Activated T-helper 2 cell treated with anti-CD3 and anti-CD28 coated beads, Interferon-gamma antibody, Interleukin-2, Interleukin-4, amounts not matched to agents 10 μg/mL and 5 μg/mL and 100 μg/mL, durations not matched to agents 14 hours and 24 hours and 36 hours (primary cell): Measurements from ENCODE around the gene STS. TPM values are rescaled to one million over a fixed set of nuclear protein-coding genes. Genes with fewer than 3 reads are reported as not detected.

Experiments used
- DNase-seq: peaks from one replicate; pipeline ENCODE4 v3.0.0; 2021; ENCODE audit warnings: low spot score
- H3K27ac Mint-ChIP-seq: one replicate; pipeline ENCODE4 v1.8.0; 2021; ENCODE audit warnings: mixed read lengths
- H3K27me3 Mint-ChIP-seq: one replicate; pipeline ENCODE4 v1.8.0; 2021; ENCODE audit warnings: low read depth, mixed read lengths
- H3K36me3 Mint-ChIP-seq: one replicate; pipeline ENCODE4 v1.8.0; 2021; ENCODE audit warnings: low read depth, mixed read lengths
- H3K4me1 Mint-ChIP-seq: one replicate; pipeline ENCODE4 v1.8.0; 2021; ENCODE audit warnings: low read depth, mixed read lengths
- H3K4me3 Mint-ChIP-seq: one replicate; pipeline ENCODE4 v1.8.0; 2021; ENCODE audit warnings: low read depth, mild to moderate bottlenecking, moderate library complexity, mixed read lengths
- H3K9me3 Mint-ChIP-seq: one replicate; pipeline ENCODE4 v1.8.0; 2021; ENCODE audit warnings: mixed read lengths
- intact Hi-C: fragments of 100-400 bp; cut with micrococcal nuclease; formaldehyde crosslinking; loops from one replicate; pipeline ENCODE4 v1.15.1; 2023
- total RNA-seq: library from RNA; stranded (reverse); gene quantifications from 2 replicates; pipeline ENCODE4 v1.2.3, GENCODE V29; 2022

STS gene
- total RNA-seq, 1 donor from 2014 or later: 1.0 TPM

DNA sequence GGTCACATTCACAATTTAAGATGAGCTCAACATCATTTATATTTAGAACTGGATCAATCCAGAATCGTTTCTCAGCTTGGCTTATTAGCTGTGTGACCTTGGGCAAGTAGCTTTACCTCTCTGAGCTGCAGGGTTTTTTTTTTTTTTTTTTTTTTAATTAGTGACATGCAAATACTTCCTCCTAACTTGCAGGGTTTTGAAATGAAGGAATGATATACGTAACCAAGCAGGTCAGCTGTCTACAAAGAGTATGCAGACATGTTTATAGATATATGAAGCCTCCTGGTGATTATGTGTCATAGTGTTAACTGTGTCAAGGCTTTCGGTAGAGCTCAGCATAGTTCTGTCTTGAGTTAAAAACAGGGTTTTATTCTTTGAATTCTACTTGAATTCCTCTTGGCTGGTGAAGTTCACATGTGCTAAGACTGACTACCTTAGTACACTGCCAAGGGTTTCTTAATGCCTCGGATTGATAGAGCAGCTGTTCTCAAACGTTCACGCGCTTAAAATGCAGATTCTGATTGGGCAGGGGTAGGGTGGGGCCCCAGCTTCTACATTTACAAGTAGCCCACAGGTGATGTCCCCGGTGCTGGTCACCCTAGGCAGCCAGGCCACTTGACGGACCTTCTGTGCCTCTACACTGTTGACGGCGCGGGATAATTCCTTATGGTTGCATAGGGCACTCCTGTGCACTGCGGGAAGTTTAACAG lies 654 bp upstream of the STS start:
- Mint-ChIP-seq H3K4me3 (peak overlapping the region; percentile 79), H3K9me3 (no peaks in the 10 kb centered on the region), H3K36me3 (peaks cover 5% of the 10 kb centered on the region), H3K4me1 (peaks cover 13% of the 10 kb centered on the region), H3K27ac (peak overlapping the region; percentile 77), H3K27me3 (no peaks in the 10 kb centered on the region)
- no peak for DNase-seq
- intact Hi-C loops: loop anchor here (2.0 kb wide), 1 partner anchor 62 kb away; no protein-coding TSS in a partner anchor

DNA sequence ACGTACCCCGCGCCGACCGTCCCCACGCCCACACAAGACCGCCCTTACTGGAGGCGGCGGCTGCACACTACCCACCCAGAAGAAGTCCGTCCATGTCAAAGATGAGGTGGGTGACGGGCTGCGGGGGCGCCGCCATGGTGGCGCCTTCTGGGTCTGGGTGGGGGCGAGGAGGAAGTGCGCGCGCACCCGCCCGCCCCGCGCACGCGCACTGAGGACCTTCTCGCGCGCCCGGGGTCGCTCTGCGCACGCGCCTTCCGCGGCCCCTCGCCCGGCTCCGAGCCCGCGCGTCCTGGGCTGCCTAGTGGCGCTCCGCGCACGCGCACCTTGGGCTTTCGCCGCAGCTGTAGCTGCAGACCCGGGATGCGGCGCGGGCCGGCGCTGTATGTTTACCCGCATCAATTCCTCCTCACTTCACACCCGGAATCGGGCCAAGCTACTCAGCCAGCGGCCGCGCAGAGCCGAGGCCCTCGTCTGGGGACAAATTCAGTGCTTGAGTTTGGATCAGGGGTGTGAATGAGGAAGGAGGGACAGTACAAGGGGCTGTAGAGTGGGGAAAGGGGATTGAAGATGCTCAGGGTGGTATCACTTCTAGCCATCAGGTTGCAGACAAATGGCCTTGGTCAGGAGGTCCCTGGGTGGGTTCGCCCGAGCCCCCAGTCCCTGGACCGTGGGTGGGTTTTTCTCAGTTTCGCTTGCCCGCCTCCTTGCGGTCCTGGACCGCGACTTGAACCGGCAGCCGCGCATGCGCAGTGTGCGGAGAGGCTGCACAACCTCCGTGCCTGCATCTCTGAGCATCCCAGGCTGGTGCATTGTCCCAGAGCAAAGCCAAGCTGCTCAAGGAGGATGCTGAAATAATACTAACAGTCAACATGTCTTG lies 704 bp downstream of the STS start, which contains the start of gene PUDP:
Gene PUDP, minus strand, starts transcription at position 176 of the 877 bp plus-strand sequence. Its CDS starts 40 bp downstream, at position 136.
- Mint-ChIP-seq H3K9me3 (no peaks in the 10 kb centered on the region), H3K4me1 (peaks cover 13% of the 10 kb centered on the region), H3K27ac (peak within 1 kb of the TSS; percentile 77), H3K36me3 (peaks cover 5% of the 10 kb centered on the region), H3K4me3 (peak within 1 kb of the TSS; percentile 82), H3K27me3 (no peaks in the 10 kb centered on the region)
- peak; percentile 79 for DNase-seq
- intact Hi-C loops: loop anchor here (1.0 to 2.0 kb wide), 2 partner anchors 63 to 89 kb away; no protein-coding TSS in a partner anchor

- Mint-ChIP-seq H3K27me3 (peaks cover 2% of the 10 kb centered on the region), H3K36me3 (peaks cover 5% of the 10 kb centered on the region), H3K27ac (no peak overlapping the region), H3K4me3 (peak overlapping the region; percentile 21), H3K4me1 (peaks cover 11% of the 10 kb centered on the region), H3K9me3 (no peaks in the 10 kb centered on the region)
- intact Hi-C loops: no loop called here
- DNase-seq: no peak
Observed at GRCh38 chrX:7149411-7149810, 1.9 kb downstream of the STS start.

DNA sequence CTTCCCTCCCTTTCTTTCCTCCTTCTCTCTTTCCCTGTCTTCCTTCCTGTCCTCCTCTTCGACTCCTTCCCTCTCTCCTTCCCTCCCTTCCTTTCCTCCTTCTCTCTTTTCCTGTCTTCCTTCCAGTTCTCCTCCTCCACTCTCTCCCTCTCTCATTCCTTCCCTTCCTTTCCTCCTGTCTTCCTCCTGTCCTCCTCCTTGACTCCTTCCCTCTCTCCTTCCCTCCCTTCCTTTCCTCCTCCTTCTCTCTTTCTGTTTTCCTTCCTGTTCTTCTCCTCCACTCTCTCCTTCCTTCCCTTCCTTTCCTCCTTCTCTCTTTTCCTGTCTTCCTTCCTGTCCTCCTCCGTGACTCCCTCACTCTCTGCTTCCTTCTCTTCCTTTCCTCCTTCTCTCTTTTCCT lies 5.7 kb downstream of the STS start:
- no peak for DNase-seq
- H3K4me1 Mint-ChIP-seq: peaks cover 2% of the 10 kb centered on the region
- H3K27me3 Mint-ChIP-seq: peaks cover 4% of the 10 kb centered on the region
- H3K4me3 Mint-ChIP-seq: no peak overlapping the region
- intact Hi-C loops: no loop called here
- no peaks in the 10 kb centered on the region for H3K9me3 Mint-ChIP-seq
- no peaks in the 10 kb centered on the region for H3K36me3 Mint-ChIP-seq
- H3K27ac Mint-ChIP-seq: no peak overlapping the region

DNA sequence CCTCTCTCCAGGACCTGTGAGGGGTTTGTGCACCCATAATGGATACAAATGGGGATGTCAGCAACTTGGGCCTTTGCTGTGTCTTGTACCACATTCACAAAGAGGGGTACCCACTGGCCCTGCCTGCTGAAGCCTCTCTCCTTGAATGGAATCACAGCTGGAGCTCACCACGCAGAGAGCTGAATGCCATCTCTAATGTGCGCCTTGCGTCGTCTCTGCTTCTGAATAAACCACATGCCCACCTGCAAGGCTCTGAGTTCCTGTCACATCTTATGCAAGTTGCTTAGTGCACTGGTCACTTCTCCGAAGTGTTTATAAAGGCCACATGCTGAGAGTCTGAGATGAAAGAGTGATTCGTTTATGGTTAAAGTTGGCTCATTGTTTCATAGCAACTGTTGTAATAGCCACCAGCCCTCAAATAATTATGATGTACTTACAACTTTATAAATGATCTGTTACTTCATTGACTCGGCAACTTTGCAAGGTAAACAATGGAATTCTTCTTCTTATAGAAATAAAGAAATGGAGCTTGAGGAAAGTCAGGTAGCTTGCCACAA lies 6.6 kb downstream of the STS start:
- intact Hi-C loops: no loop called here
- H3K9me3 Mint-ChIP-seq: no peaks in the 10 kb centered on the region
- H3K27ac Mint-ChIP-seq: no peak overlapping the region
- H3K36me3 Mint-ChIP-seq: no peaks in the 10 kb centered on the region
- no peak for DNase-seq
- H3K4me1 Mint-ChIP-seq: no peaks in the 10 kb centered on the region
- peaks cover 4% of the 10 kb centered on the region for H3K27me3 Mint-ChIP-seq
- no peak overlapping the region for H3K4me3 Mint-ChIP-seq

GRCh38 chrX:7155163-7155562 lies 7.7 kb downstream of the STS start:
- Mint-ChIP-seq H3K27ac (no peak overlapping the region), H3K9me3 (no peaks in the 10 kb centered on the region), H3K27me3 (peaks cover 6% of the 10 kb centered on the region), H3K4me1 (no peaks in the 10 kb centered on the region), H3K36me3 (no peaks in the 10 kb centered on the region), H3K4me3 (no peak overlapping the region)
- intact Hi-C loops: no loop called here
- DNase-seq: no peak

DNA sequence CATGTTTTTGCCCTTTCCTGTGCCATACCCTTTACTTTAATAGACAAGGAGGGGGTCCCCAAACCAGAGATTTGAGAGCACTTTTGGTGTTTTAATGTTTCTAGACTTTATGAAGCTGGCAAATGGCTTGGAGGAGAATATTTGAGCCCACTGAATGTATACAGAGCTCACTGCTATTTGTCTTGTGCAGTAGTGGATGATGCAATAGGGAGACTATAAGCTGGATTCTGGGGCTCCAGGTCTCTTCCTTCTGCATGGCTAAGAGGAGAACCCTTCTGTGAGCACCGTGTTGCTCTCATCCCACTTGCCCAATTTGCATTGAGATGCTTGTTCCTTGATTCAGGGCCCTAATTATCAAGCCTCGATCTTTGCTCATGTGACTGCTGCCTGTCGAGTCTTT lies 9.4 kb downstream of the STS start:
- Mint-ChIP-seq H3K4me1 (no peaks in the 10 kb centered on the region), H3K9me3 (no peaks in the 10 kb centered on the region), H3K27me3 (peaks cover 6% of the 10 kb centered on the region), H3K36me3 (no peaks in the 10 kb centered on the region), H3K4me3 (no peak overlapping the region), H3K27ac (no peak overlapping the region)
- intact Hi-C loops: no loop called here
- DNase-seq: no peak

GRCh38 chrX:7158468-7158990 lies 11.0 kb downstream of the STS start:
- no peaks in the 10 kb centered on the region for H3K4me1 Mint-ChIP-seq
- intact Hi-C loops: no loop called here
- no peak overlapping the region for H3K4me3 Mint-ChIP-seq
- peaks cover 5% of the 10 kb centered on the region for H3K27me3 Mint-ChIP-seq
- DNase-seq: no peak
- H3K9me3 Mint-ChIP-seq: no peaks in the 10 kb centered on the region
- no peak overlapping the region for H3K27ac Mint-ChIP-seq
- no peaks in the 10 kb centered on the region for H3K36me3 Mint-ChIP-seq

GRCh38 chrX:7159149-7159861 lies 11.8 kb downstream of the STS start:
- no peak overlapping the region for H3K4me3 Mint-ChIP-seq
- no peaks in the 10 kb centered on the region for H3K9me3 Mint-ChIP-seq
- no peaks in the 10 kb centered on the region for H3K4me1 Mint-ChIP-seq
- no peak overlapping the region for H3K27ac Mint-ChIP-seq
- H3K36me3 Mint-ChIP-seq: no peaks in the 10 kb centered on the region
- no peak for DNase-seq
- H3K27me3 Mint-ChIP-seq: peaks cover 5% of the 10 kb centered on the region
- intact Hi-C loops: no loop called here

GRCh38 chrX:7163146-7163677 lies 15.7 kb downstream of the STS start:
- Mint-ChIP-seq H3K36me3 (no peaks in the 10 kb centered on the region), H3K4me1 (no peaks in the 10 kb centered on the region), H3K4me3 (no peak overlapping the region), H3K9me3 (no peaks in the 10 kb centered on the region), H3K27ac (no peak overlapping the region), H3K27me3 (peaks cover 2% of the 10 kb centered on the region)
- intact Hi-C loops: no loop called here
- DNase-seq: no peak

DNA sequence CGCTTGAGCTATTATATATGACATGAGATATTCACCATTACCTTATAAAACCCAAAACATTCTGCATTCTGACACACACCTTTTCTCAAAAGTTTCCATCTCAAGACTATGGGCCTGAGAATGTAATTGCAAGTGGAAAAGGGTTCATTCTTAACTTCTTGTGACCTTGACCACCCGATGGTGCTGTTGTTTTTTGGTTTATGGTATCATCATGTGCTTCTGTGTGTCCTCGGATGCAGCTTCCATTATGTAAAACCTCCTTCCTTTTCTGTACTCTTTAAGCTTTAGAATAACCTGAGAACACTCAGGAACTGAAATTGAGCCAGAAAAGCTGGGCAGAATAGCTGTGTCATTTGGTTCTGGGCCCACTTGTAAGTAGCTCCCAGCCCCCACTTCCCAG lies 16.7 kb downstream of the STS start:
- H3K27me3 Mint-ChIP-seq: peaks cover 2% of the 10 kb centered on the region
- DNase-seq: no peak
- H3K4me1 Mint-ChIP-seq: no peaks in the 10 kb centered on the region
- no peaks in the 10 kb centered on the region for H3K36me3 Mint-ChIP-seq
- H3K9me3 Mint-ChIP-seq: no peaks in the 10 kb centered on the region
- intact Hi-C loops: no loop called here
- no peak overlapping the region for H3K4me3 Mint-ChIP-seq
- no peak overlapping the region for H3K27ac Mint-ChIP-seq

GRCh38 chrX:7168371-7168770 lies 20.9 kb downstream of the STS start:
- Mint-ChIP-seq H3K4me1 (no peaks in the 10 kb centered on the region), H3K27me3 (no peaks in the 10 kb centered on the region), H3K4me3 (no peak overlapping the region), H3K9me3 (no peaks in the 10 kb centered on the region), H3K36me3 (no peaks in the 10 kb centered on the region), H3K27ac (no peak overlapping the region)
- intact Hi-C loops: no loop called here
- no peak for DNase-seq
